ENCODE measurements around the gene TLX3. TPM values are rescaled to one million over a fixed set of nuclear protein-coding genes. Genes with fewer than 3 reads are reported as not detected.

The TLX3 gene
- total and polyA plus RNA-seq, 2 of the 4 experiments (the other 2 are of a cell fraction), result not detected

DNA sequence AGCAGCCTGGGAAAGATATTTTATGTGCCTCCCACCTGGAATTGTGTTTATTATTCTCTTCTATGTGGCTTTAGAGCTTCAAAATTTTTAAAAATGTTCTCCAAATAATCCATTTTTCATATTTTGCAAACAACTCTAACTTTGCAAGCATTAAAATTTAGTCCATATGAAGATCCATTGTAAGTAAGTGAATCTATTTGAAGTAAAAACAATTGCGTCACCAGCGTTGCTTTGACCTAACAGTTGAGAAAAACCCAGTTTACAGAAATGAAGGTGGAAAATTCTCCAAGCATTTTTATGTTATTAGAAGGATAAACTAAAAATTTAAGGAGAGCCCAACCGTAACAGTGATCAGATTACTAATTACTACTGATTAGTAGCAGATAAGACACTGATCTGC is 38.9 kb upstream of the TLX3 start:
- WGBS, 2 experiments (ENCODE audit: extremely low coverage in 2 of 2, insufficient read length in 1 of 2), result no CpG with 5 or more reads among the region's 3 CpGs
- Histone ChIP-seq H3K56ac (ENCODE audit: extremely low read depth, insufficient read depth, low read length) (no peak overlapping the region; the same call in 1 of the 2 replicates), H3K4ac (ENCODE audit: low read depth, low read length) (no peak overlapping the region), H2BK20ac (ENCODE audit: low read depth, low read length) (peak overlapping the region; percentile 22; the same call in 1 of the 2 replicates), H2BK15ac (ENCODE audit: low read depth, low read length) (no peak overlapping the region), H4K8ac (ENCODE audit: low read depth in 2 of 2, low read length in 2 of 2) (no peak overlapping the region; a peak in 1 of 4 replicates), H3K9ac (ENCODE audit: low read depth, low read length) (no peak overlapping the region), H2BK120ac (ENCODE audit: low read depth, low read length) (peak overlapping the region; percentile 36), H3K36me3 (ENCODE audit: control insufficient read depth, insufficient read depth, low read length) (peaks cover 2% of the 10 kb centered on the region; the same call in 1 of the 2 replicates), H2AK5ac (ENCODE audit: low read depth, low read length) (no peak overlapping the region), H2BK5ac (ENCODE audit: low read depth, low read length, poor library complexity, severe bottlenecking) (peak overlapping the region; percentile 87), H3K27me3 (ENCODE audit: control insufficient read depth, insufficient read depth, low read length) (no peaks in the 10 kb centered on the region), H2AK9ac (replicated peaks; ENCODE audit: low read depth, low read length, poor library complexity) (no peak overlapping the region), H4K91ac (ENCODE audit: insufficient read depth, low read depth, low read length) (peak overlapping the region; percentile 39; the same call in 1 of the 2 replicates), H3K18ac (ENCODE audit: low read depth, low read length) (0 out of 2 replicates have a peak overlapping the region, but pooled peaks have one; percentile 16), H3K23ac (ENCODE audit: low read depth, low read length) (no peak overlapping the region), H4K20me1 (ENCODE audit: insufficient read depth, low read length) (no peaks in the 10 kb centered on the region), H3K14ac (replicated peaks; ENCODE audit: low read depth, low read length) (no peak overlapping the region), H3K4me2 (ENCODE audit: low read depth, low read length) (no peak overlapping the region; the same call in 1 of the 2 replicates), H3K9me3 (ENCODE audit: control insufficient read depth, insufficient read depth, low read length) (no peaks in the 10 kb centered on the region), H2AFZ (replicated peaks; ENCODE audit: low read length, poor library complexity) (no peak overlapping the region), H3K27ac (ENCODE audit: insufficient read depth, low read length) (no peak overlapping the region; the same call in 1 of the 2 replicates), H4K5ac (ENCODE audit: low read depth, low read length) (no peak overlapping the region), H3K4me3 (ENCODE audit: insufficient read depth, low read depth, low read length) (no peak overlapping the region), H3K4me1 (ENCODE audit: control insufficient read depth, insufficient read depth, low read length) (peaks cover 7% of the 10 kb centered on the region; the same call in 1 of the 2 replicates), H3K79me1 (ENCODE audit: low read depth in 1 of 2, low read length in 2 of 2) (no peaks in the 10 kb centered on the region), H3K9me1 (ENCODE audit: insufficient read depth, low read length) (no peaks in the 10 kb centered on the region)
- DNase-seq (peak; percentile 31), ATAC-seq (ENCODE audit: low read depth) (no peak)
- ChIA-PET POLR2A (ENCODE audit: unreplicated experiment) (no interaction called here), CTCF (interaction anchor here (1.3 kb wide), 1 partner anchor 73 kb away, joined by 4 read pairs; no protein-coding TSS in a partner anchor)
- intact Hi-C loops (cut with micrococcal nuclease) (loop anchor here (2.0 to 5.0 kb wide), 2 partner anchors 63 to 67 kb away; no protein-coding TSS in a partner anchor), dilution Hi-C loops (cut with HindIII; ENCODE audit: low sequenced_read_pairs, unreplicated experiment) (no loop called here), in situ Hi-C loops (cut with MboI; ENCODE audit: low sequenced_read_pairs) (no loop called here)
- no TSS peak for BruUV-seq (replicated peaks)
- no peak for TF ChIP-seq FOS (IDR thresholded peaks at IDR 0.05; ENCODE audit: low read depth, low read length)
- peak; percentile 73 for TF ChIP-seq CEBPB (IDR thresholded peaks at IDR 0.05; ENCODE audit: low read depth, low read length)
